Ascending aorta (tissue), 2 donors: ENCODE measurements around the gene CELF4. TPM values are rescaled to one million over a fixed set of nuclear protein-coding genes. Genes with fewer than 3 reads are reported as not detected.
A peak's percentile ranks its signal among the peaks of the same experiment; 100 is the strongest.

ENCODE experiments used
- DNase-seq, 2 donors: peaks; one replicate each; pipeline ENCODE4 v3.0.0-alpha.2; 2019; ENCODE audit warnings: low spot score in 2 of 2
- H3K27ac ChIP-seq, 2 donors: fragments of 200-600 bp; sonication (generic); one replicate each; pipeline ENCODE4 v1.5.1; 2016 to 2017; ENCODE audit warnings: mild to moderate bottlenecking in 1 of 2
- H3K27me3 ChIP-seq: fragments of 200-600 bp; sonication (generic); one replicate; pipeline ENCODE4 v1.5.1; 2017
- H3K36me3 ChIP-seq, 2 donors: fragments of 200-600 bp; sonication (generic); one replicate each; pipeline ENCODE4 v1.5.1; 2016
- H3K4me1 ChIP-seq, 2 donors: fragments of 200-600 bp; sonication (generic); one replicate each; pipeline ENCODE4 v1.5.1; 2016 to 2017; ENCODE audit warnings: mild to moderate bottlenecking in 1 of 2
- H3K4me3 ChIP-seq, 2 donors: fragments of 200-600 bp; sonication (generic); one replicate each; pipeline ENCODE4 v1.5.1; 2016 to 2017; ENCODE audit warnings: mild to moderate bottlenecking in 1 of 2
- H3K9me3 ChIP-seq, 2 donors: fragments of 200-600 bp; sonication (generic); one replicate each; pipeline ENCODE4 v1.5.1; 2016
- intact Hi-C: fragments of 100-400 bp; cut with DNase I; formaldehyde crosslinking; loops from one replicate; pipeline ENCODE4 v1.15.1; 2023
- total RNA-seq: library from RNA; depleted of rRNA; stranded (reverse); fragments of >200 nt; gene quantifications from one replicate; pipeline ENCODE4 v1.1.0, GENCODE V29; 2016
- TF ChIP-seq, protein P1 (sequence below), 3 experiments: fragments of 200-600 bp in 2 of 3; fragments of 450-650 bp in 1 of 3; sonication (generic) in 2 of 3; IDR thresholded peaks; one replicate each; pipeline ENCODE4 v1.5.1; 2016 to 2019; ENCODE audit warnings: antibody characterized with exemption in 3 of 3, mild to moderate bottlenecking in 1 of 3, moderate library complexity in 1 of 3

The CELF4 gene
- total RNA-seq, 1 donor from 2014 or later = not detected

DNA sequence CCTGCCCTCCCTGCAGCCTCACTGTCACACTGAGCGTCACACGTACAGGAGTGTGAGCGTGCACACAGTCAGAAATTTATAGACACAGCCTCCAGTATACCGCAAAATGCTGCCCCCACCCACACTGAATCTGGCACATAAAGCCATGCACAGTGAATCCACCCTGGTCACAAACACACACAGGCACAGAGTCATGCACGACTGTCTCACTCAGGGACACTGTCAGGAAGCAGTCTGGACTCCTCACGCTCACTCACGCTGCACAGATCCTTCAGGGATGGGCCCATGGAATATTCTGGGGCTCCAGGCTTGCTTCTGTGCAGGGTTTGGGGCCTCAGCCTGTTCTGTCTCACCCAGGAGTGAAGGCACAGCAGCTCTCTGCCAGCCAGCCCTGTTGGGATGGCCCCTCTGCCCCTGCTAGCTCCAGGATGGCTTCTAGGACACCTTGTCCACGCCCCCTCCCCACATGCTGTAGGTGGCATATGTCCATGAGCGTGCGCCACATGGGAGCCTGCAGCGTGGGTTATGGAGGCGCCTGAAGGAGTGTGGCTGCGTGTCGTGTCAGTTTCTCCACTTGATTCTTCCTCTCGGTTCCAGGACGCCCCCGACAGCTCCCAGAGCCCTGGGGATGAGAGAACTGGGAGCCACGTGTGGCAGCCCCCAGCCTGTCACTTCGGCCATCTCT, 175.8 kb downstream of the CELF4 start:
- intact Hi-C loops = no loop called here
- Histone ChIP-seq H3K27me3 (no peaks in the 10 kb centered on the region), H3K27ac (no peak overlapping the region), H3K4me3 (no peak overlapping the region), H3K9me3 (no peaks in the 10 kb centered on the region), H3K36me3 (no peaks in the 10 kb centered on the region), H3K4me1 (peaks cover 0 to 5% of the 10 kb centered on the region in 2 donors)
- TF ChIP-seq, protein P1, sequence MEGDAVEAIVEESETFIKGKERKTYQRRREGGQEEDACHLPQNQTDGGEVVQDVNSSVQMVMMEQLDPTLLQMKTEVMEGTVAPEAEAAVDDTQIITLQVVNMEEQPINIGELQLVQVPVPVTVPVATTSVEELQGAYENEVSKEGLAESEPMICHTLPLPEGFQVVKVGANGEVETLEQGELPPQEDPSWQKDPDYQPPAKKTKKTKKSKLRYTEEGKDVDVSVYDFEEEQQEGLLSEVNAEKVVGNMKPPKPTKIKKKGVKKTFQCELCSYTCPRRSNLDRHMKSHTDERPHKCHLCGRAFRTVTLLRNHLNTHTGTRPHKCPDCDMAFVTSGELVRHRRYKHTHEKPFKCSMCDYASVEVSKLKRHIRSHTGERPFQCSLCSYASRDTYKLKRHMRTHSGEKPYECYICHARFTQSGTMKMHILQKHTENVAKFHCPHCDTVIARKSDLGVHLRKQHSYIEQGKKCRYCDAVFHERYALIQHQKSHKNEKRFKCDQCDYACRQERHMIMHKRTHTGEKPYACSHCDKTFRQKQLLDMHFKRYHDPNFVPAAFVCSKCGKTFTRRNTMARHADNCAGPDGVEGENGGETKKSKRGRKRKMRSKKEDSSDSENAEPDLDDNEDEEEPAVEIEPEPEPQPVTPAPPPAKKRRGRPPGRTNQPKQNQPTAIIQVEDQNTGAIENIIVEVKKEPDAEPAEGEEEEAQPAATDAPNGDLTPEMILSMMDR (IDR thresholded peaks at IDR 0.05) = no peak
- no peak for DNase-seq

DNA sequence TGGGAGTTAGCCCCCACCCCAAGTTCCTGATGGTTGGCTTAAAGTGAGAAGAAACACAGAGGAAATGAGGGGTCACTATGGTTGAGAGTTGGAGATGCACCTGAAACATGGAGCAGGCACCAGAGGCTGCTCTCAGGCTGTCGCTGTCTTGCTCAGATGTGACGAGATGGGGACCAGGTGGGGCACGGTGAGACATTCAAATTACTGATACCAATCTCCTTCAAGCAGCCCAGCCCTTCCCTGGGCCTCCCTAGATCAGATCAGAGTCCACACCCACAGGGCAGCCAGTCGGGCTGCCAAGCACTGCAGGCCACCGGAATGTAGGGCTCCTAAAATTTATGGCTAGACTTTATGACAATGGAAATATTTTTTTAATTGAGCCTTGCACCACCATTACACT, 176.6 kb downstream of the CELF4 start:
- intact Hi-C loops = no loop called here
- Histone ChIP-seq H3K4me1 (no peaks in the 10 kb centered on the region), H3K9me3 (no peaks in the 10 kb centered on the region), H3K4me3 (no peak overlapping the region), H3K36me3 (no peaks in the 10 kb centered on the region), H3K27me3 (no peaks in the 10 kb centered on the region), H3K27ac (no peak overlapping the region)
- DNase-seq = no peak
- TF ChIP-seq, protein P1 (IDR thresholded peaks at IDR 0.05) = no peak

- DNase-seq = no peak
- Histone ChIP-seq H3K4me3 (no peak overlapping the region), H3K4me1 (no peaks in the 10 kb centered on the region), H3K36me3 (no peaks in the 10 kb centered on the region), H3K27ac (no peak overlapping the region), H3K9me3 (no peaks in the 10 kb centered on the region), H3K27me3 (no peaks in the 10 kb centered on the region)
- TF ChIP-seq, protein P1 (IDR thresholded peaks at IDR 0.05) = no peak
- intact Hi-C loops = no loop called here
These were observed 177.2 kb downstream of the CELF4 start for GRCh38 chr18:37388413-37388812.

GRCh38 chr18:37385846-37386778, 179.5 kb downstream of the CELF4 start:
- Histone ChIP-seq H3K4me1 (no peaks in the 10 kb centered on the region), H3K36me3 (no peaks in the 10 kb centered on the region), H3K4me3 (no peak overlapping the region), H3K27ac (no peak overlapping the region), H3K27me3 (no peaks in the 10 kb centered on the region), H3K9me3 (no peaks in the 10 kb centered on the region)
- intact Hi-C loops = loop anchor here (2.0 kb wide), 1 partner anchor 153 kb away; no protein-coding TSS in a partner anchor
- TF ChIP-seq, protein P1 (IDR thresholded peaks at IDR 0.05) = peak; percentile 41 to 62 (median 46)
- DNase-seq = no peak

- no peak overlapping the region for H3K4me3 ChIP-seq
- H3K36me3 ChIP-seq = no peaks in the 10 kb centered on the region
- no peaks in the 10 kb centered on the region for H3K27me3 ChIP-seq
- no peaks in the 10 kb centered on the region for H3K4me1 ChIP-seq
- DNase-seq = no peak
- TF ChIP-seq, protein P1 (IDR thresholded peaks at IDR 0.05) = no peak
- no peak overlapping the region for H3K27ac ChIP-seq
- intact Hi-C loops = loop anchor here (2.0 kb wide), 1 partner anchor 155 kb away; no protein-coding TSS in a partner anchor
- no peaks in the 10 kb centered on the region for H3K9me3 ChIP-seq
These were observed 181.6 kb downstream of the CELF4 start for GRCh38 chr18:37383846-37384595.
